ENCODE data around the gene PSMB5.

PSMB5 gene

GRCh38 chr14:23043754-23044153 is 9.1 kb upstream of the PSMB5 start:
- FAIRE-seq (no peak), DNase-seq (ENCODE audit: low spot score) (no peak)

- DNase-seq (ENCODE audit: low spot score), result no peak
- FAIRE-seq, result no peak
These were observed 8.4 kb upstream of the PSMB5 start for GRCh38 chr14:23043145-23043544.

- FAIRE-seq, result peak; percentile 56
- DNase-seq (ENCODE audit: low spot score), result no peak
These were observed 7.7 kb upstream of the PSMB5 start, which contains the start of gene PSMB11 for GRCh38 chr14:23042162-23042965. TSS of gene PSMB11 (plus strand) at chr14:23042212. CDS start at chr14:23042226, 14 bp downstream.

- no peak for FAIRE-seq
- no peak for DNase-seq (ENCODE audit: low spot score)
These were observed 7.0 kb upstream of the PSMB5 start for GRCh38 chr14:23041729-23042128.

GRCh38 chr14:23040100-23040499 is 5.4 kb upstream of the PSMB5 start:
- no peak for FAIRE-seq

GRCh38 chr14:23035303-23036144 is 824 bp upstream of the PSMB5 start:
- DNase-seq (ENCODE audit: low spot score) (no peak), FAIRE-seq (no peak)

More at GRCh38 chr14:23040100-23040499, 5.4 kb upstream of the PSMB5 start:
- no peak for DNase-seq (ENCODE audit: low spot score)

GRCh38 chr14:23033801-23034497 is 751 bp downstream of the PSMB5 start:
- DNase-seq (ENCODE audit: low spot score) (no peak), FAIRE-seq (no peak)

GRCh38 chr14:23033251-23033727 is 1.4 kb downstream of the PSMB5 start:
- DNase-seq (ENCODE audit: low spot score) (no peak), FAIRE-seq (no peak)

GRCh38 chr14:23030936-23031335 is 3.8 kb downstream of the PSMB5 start:
- no peak for DNase-seq (ENCODE audit: low spot score)
- FAIRE-seq, result no peak

- FAIRE-seq, result no peak
- DNase-seq (ENCODE audit: low spot score), result no peak
These were observed 5.9 kb downstream of the PSMB5 start for GRCh38 chr14:23028799-23029198.

- FAIRE-seq, result no peak
- DNase-seq (ENCODE audit: low spot score), result no peak
These were observed 9.4 kb downstream of the PSMB5 start for GRCh38 chr14:23025151-23025814.

- FAIRE-seq, result no peak
- no peak for DNase-seq (ENCODE audit: low spot score)
These were observed 10.1 kb downstream of the PSMB5 start for GRCh38 chr14:23024612-23025075.

- no peak for FAIRE-seq
These were observed 10.9 kb downstream of the PSMB5 start for GRCh38 chr14:23023795-23024152.

GRCh38 chr14:23023022-23023794 is 11.5 kb downstream of the PSMB5 start:
- DNase-seq (ENCODE audit: low spot score) (no peak), FAIRE-seq (no peak)

More at GRCh38 chr14:23023795-23024152, 10.9 kb downstream of the PSMB5 start:
- no peak for DNase-seq (ENCODE audit: low spot score)

- DNase-seq (ENCODE audit: low spot score) (no peak), FAIRE-seq (no peak)
These were observed 12.7 kb downstream of the PSMB5 start for GRCh38 chr14:23021889-23022442.

- DNase-seq (ENCODE audit: low spot score), result no peak
- FAIRE-seq, result no peak
These were observed 13.3 kb downstream of the PSMB5 start for GRCh38 chr14:23021434-23021833.

- FAIRE-seq, result no peak
- no peak for DNase-seq (ENCODE audit: low spot score)
These were observed 14.3 kb downstream of the PSMB5 start for GRCh38 chr14:23020143-23021128.

GRCh38 chr14:23018107-23018506 is 16.6 kb downstream of the PSMB5 start:
- FAIRE-seq (no peak), DNase-seq (ENCODE audit: low spot score) (no peak)

- DNase-seq (ENCODE audit: low spot score) (no peak), FAIRE-seq (no peak)
These were observed 17.6 kb downstream of the PSMB5 start for GRCh38 chr14:23017091-23017490.
